Activated T-helper 17 cell treated with anti-CD3 and anti-CD28 coated beads, Interleukin-2, amount 50 U/mL, for 72 hours (primary cell): ENCODE results near the gene PLD5. TPM values are rescaled to one million over a fixed set of nuclear protein-coding genes. Genes with fewer than 3 reads are reported as not detected.
"Not testable (repeated sequence)": the region's sequence is repeated elsewhere in the genome, so short reads cannot be mapped to it uniquely, and the experiment has no call there.

ENCODE experiments used
- ATAC-seq: fragments of 150-1000 bp; cut with Tn5 transposase; replicated peaks from 2 replicates; pipeline ENCODE4 v1.10.0; 2021; ENCODE audit warnings: mild to moderate bottlenecking, moderate library complexity
- H3K27ac Mint-ChIP-seq: one replicate; pipeline ENCODE4 v1.8.0; 2022; ENCODE audit warnings: mixed read lengths
- H3K27me3 Mint-ChIP-seq: one replicate; pipeline ENCODE4 v1.8.0; 2022; ENCODE audit warnings: mixed read lengths
- H3K36me3 Mint-ChIP-seq: one replicate; pipeline ENCODE4 v1.8.0; 2022; ENCODE audit warnings: low read depth, mild to moderate bottlenecking, mixed read lengths
- H3K4me1 Mint-ChIP-seq: one replicate; pipeline ENCODE4 v1.8.0; 2022; ENCODE audit warnings: mixed read lengths
- H3K4me3 Mint-ChIP-seq: one replicate; pipeline ENCODE4 v1.8.0; 2022; ENCODE audit warnings: mild to moderate bottlenecking, mixed read lengths
- H3K9me3 Mint-ChIP-seq: one replicate; pipeline ENCODE4 v1.8.0; 2022; ENCODE audit warnings: mixed read lengths
- total RNA-seq, 2 donors: library from RNA; stranded (reverse); gene quantifications; one replicate each; pipeline ENCODE4 v1.2.3, GENCODE V29; 2022

The PLD5 gene
- total RNA-seq, 2 donors from 2014 or later: not detected

- not testable (repeated sequence) for H3K9me3 Mint-ChIP-seq, H3K27me3 Mint-ChIP-seq, H3K4me3 Mint-ChIP-seq, ATAC-seq, H3K27ac Mint-ChIP-seq, H3K4me1 Mint-ChIP-seq, H3K36me3 Mint-ChIP-seq
These were observed 314.2 kb downstream of the PLD5 start for GRCh38 chr1:242210316-242210715.

GRCh38 chr1:242209063-242209462, 315.4 kb downstream of the PLD5 start:
- H3K27ac Mint-ChIP-seq: no peak overlapping the region
- ATAC-seq: no peak
- no peaks in the 10 kb centered on the region for H3K4me1 Mint-ChIP-seq
- H3K36me3 Mint-ChIP-seq: no peaks in the 10 kb centered on the region
- H3K4me3 Mint-ChIP-seq: no peak overlapping the region
- H3K9me3 Mint-ChIP-seq: no peaks in the 10 kb centered on the region
- H3K27me3 Mint-ChIP-seq: peaks cover 4% of the 10 kb centered on the region

- ATAC-seq: no peak
- no peaks in the 10 kb centered on the region for H3K9me3 Mint-ChIP-seq
- peaks cover 8% of the 10 kb centered on the region for H3K27me3 Mint-ChIP-seq
- no peak overlapping the region for H3K27ac Mint-ChIP-seq
- H3K36me3 Mint-ChIP-seq: no peaks in the 10 kb centered on the region
- H3K4me3 Mint-ChIP-seq: no peak overlapping the region
- H3K4me1 Mint-ChIP-seq: no peaks in the 10 kb centered on the region
These were observed 316.5 kb downstream of the PLD5 start for GRCh38 chr1:242208021-242208420.

- Mint-ChIP-seq H3K4me1 (no peaks in the 10 kb centered on the region), H3K27ac (no peak overlapping the region), H3K27me3 (peaks cover 8% of the 10 kb centered on the region), H3K9me3 (no peaks in the 10 kb centered on the region), H3K36me3 (no peaks in the 10 kb centered on the region), H3K4me3 (no peak overlapping the region)
- no peak for ATAC-seq
These were observed 317.5 kb downstream of the PLD5 start for GRCh38 chr1:242206994-242207393.

GRCh38 chr1:242205622-242206489, 318.6 kb downstream of the PLD5 start:
- H3K36me3 Mint-ChIP-seq: no peaks in the 10 kb centered on the region
- H3K9me3 Mint-ChIP-seq: no peaks in the 10 kb centered on the region
- peaks cover 8% of the 10 kb centered on the region for H3K27me3 Mint-ChIP-seq
- no peak for ATAC-seq
- no peaks in the 10 kb centered on the region for H3K4me1 Mint-ChIP-seq
- no peak overlapping the region for H3K27ac Mint-ChIP-seq
- no peak overlapping the region for H3K4me3 Mint-ChIP-seq

- H3K4me3 Mint-ChIP-seq: no peak overlapping the region
- no peaks in the 10 kb centered on the region for H3K9me3 Mint-ChIP-seq
- ATAC-seq: no peak
- peaks cover 7% of the 10 kb centered on the region for H3K27me3 Mint-ChIP-seq
- H3K4me1 Mint-ChIP-seq: no peaks in the 10 kb centered on the region
- no peak overlapping the region for H3K27ac Mint-ChIP-seq
- no peaks in the 10 kb centered on the region for H3K36me3 Mint-ChIP-seq
These were observed 321.2 kb downstream of the PLD5 start for GRCh38 chr1:242203262-242203661.

GRCh38 chr1:242201090-242201489, 323.4 kb downstream of the PLD5 start:
- no peaks in the 10 kb centered on the region for H3K4me1 Mint-ChIP-seq
- ATAC-seq: no peak
- peaks cover 3% of the 10 kb centered on the region for H3K27me3 Mint-ChIP-seq
- no peaks in the 10 kb centered on the region for H3K9me3 Mint-ChIP-seq
- H3K36me3 Mint-ChIP-seq: no peaks in the 10 kb centered on the region
- H3K27ac Mint-ChIP-seq: no peak overlapping the region
- no peak overlapping the region for H3K4me3 Mint-ChIP-seq

GRCh38 chr1:242199776-242200458, 324.6 kb downstream of the PLD5 start:
- no peak for ATAC-seq
- H3K4me3 Mint-ChIP-seq: no peak overlapping the region
- peaks cover 3% of the 10 kb centered on the region for H3K27me3 Mint-ChIP-seq
- H3K36me3 Mint-ChIP-seq: no peaks in the 10 kb centered on the region
- H3K27ac Mint-ChIP-seq: no peak overlapping the region
- no peaks in the 10 kb centered on the region for H3K4me1 Mint-ChIP-seq
- H3K9me3 Mint-ChIP-seq: no peaks in the 10 kb centered on the region

GRCh38 chr1:242197907-242198820, 326.3 kb downstream of the PLD5 start:
- ATAC-seq: no peak
- H3K4me3 Mint-ChIP-seq: no peak overlapping the region
- peaks cover 1% of the 10 kb centered on the region for H3K27me3 Mint-ChIP-seq
- H3K36me3 Mint-ChIP-seq: no peaks in the 10 kb centered on the region
- H3K4me1 Mint-ChIP-seq: no peaks in the 10 kb centered on the region
- no peak overlapping the region for H3K27ac Mint-ChIP-seq
- H3K9me3 Mint-ChIP-seq: no peaks in the 10 kb centered on the region

- no peak overlapping the region for H3K4me3 Mint-ChIP-seq
- no peak overlapping the region for H3K27ac Mint-ChIP-seq
- ATAC-seq: no peak
- no peaks in the 10 kb centered on the region for H3K4me1 Mint-ChIP-seq
- no peaks in the 10 kb centered on the region for H3K9me3 Mint-ChIP-seq
- H3K27me3 Mint-ChIP-seq: no peaks in the 10 kb centered on the region
- H3K36me3 Mint-ChIP-seq: no peaks in the 10 kb centered on the region
These were observed 327.6 kb downstream of the PLD5 start for GRCh38 chr1:242196914-242197313.

GRCh38 chr1:242196101-242196500, 328.4 kb downstream of the PLD5 start:
- no peak overlapping the region for H3K4me3 Mint-ChIP-seq
- no peaks in the 10 kb centered on the region for H3K9me3 Mint-ChIP-seq
- no peaks in the 10 kb centered on the region for H3K4me1 Mint-ChIP-seq
- no peak overlapping the region for H3K27ac Mint-ChIP-seq
- H3K27me3 Mint-ChIP-seq: no peaks in the 10 kb centered on the region
- no peaks in the 10 kb centered on the region for H3K36me3 Mint-ChIP-seq
- no peak for ATAC-seq

GRCh38 chr1:242189591-242189990, 334.9 kb downstream of the PLD5 start:
- H3K4me3 Mint-ChIP-seq: no peak overlapping the region
- no peak for ATAC-seq
- H3K4me1 Mint-ChIP-seq: no peaks in the 10 kb centered on the region
- H3K27me3 Mint-ChIP-seq: peaks cover 9% of the 10 kb centered on the region
- H3K36me3 Mint-ChIP-seq: no peaks in the 10 kb centered on the region
- H3K27ac Mint-ChIP-seq: no peak overlapping the region
- H3K9me3 Mint-ChIP-seq: peaks cover 13% of the 10 kb centered on the region

- Mint-ChIP-seq H3K4me3 (no peak overlapping the region), H3K27me3 (peaks cover 9% of the 10 kb centered on the region), H3K9me3 (peaks cover 13% of the 10 kb centered on the region), H3K27ac (no peak overlapping the region), H3K36me3 (no peaks in the 10 kb centered on the region), H3K4me1 (no peaks in the 10 kb centered on the region)
- ATAC-seq: no peak
These were observed 336.7 kb downstream of the PLD5 start for GRCh38 chr1:242187816-242188215.

GRCh38 chr1:242187171-242187570, 337.3 kb downstream of the PLD5 start:
- no peaks in the 10 kb centered on the region for H3K36me3 Mint-ChIP-seq
- H3K27me3 Mint-ChIP-seq: peaks cover 9% of the 10 kb centered on the region
- no peak overlapping the region for H3K4me3 Mint-ChIP-seq
- ATAC-seq: no peak
- H3K9me3 Mint-ChIP-seq: peaks cover 13% of the 10 kb centered on the region
- no peaks in the 10 kb centered on the region for H3K4me1 Mint-ChIP-seq
- H3K27ac Mint-ChIP-seq: no peak overlapping the region
